Stimulated activated CD4-positive, alpha-beta T cell treated with anti-CD3 and anti-CD28 coated beads, TNF-alpha, amount 100 ng/mL, for 48 hours (primary cell): ENCODE measurements around the gene SLC12A9.
"Not testable (repeated sequence)": the region's sequence is repeated elsewhere in the genome, so short reads cannot be mapped to it uniquely, and the experiment has no call there.

Experiments
- DNase-seq, 3 donors: peaks; one replicate each; pipeline ENCODE4 v3.0.0-alpha.2; 2020; ENCODE audit warnings: low read depth in 3 of 3

Gene SLC12A9

DNA sequence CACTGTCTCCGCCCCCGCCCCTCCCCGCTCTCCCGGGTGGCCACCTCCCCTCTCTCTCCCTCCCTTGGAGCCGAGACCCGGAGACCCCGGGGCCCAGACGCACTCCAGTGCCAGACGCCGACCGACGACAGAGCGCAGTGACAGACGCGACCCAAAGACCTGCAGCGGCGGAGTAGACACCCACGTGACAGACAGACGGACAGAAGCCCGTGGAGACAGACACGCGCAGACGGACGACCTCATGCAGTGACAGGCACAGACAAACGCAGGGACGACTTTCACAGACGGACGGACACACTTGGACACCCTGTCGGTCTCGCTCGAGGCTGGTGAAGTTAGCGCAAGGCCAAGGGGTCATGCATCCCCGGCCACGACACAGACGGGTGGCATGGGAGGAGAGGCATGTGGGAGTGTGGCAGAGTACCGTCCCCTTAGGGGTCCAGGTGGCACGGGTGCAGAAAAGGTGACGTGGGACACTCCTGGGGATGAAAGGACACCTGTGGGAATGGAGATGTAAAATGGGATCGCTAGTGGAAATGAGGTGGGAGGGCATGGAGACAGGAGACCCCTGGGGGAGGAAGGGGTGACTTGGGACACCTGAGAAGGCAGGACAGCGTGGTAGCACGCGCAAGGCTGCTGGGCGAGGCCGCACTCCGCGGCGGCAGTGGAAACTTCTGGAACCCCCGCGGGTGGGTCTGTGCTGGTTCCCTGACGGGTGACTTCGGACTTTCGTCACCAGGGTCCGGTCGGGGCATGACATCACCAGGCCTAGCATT is 43.6 kb downstream of the SLC12A9 start:
- no peak for DNase-seq

DNA sequence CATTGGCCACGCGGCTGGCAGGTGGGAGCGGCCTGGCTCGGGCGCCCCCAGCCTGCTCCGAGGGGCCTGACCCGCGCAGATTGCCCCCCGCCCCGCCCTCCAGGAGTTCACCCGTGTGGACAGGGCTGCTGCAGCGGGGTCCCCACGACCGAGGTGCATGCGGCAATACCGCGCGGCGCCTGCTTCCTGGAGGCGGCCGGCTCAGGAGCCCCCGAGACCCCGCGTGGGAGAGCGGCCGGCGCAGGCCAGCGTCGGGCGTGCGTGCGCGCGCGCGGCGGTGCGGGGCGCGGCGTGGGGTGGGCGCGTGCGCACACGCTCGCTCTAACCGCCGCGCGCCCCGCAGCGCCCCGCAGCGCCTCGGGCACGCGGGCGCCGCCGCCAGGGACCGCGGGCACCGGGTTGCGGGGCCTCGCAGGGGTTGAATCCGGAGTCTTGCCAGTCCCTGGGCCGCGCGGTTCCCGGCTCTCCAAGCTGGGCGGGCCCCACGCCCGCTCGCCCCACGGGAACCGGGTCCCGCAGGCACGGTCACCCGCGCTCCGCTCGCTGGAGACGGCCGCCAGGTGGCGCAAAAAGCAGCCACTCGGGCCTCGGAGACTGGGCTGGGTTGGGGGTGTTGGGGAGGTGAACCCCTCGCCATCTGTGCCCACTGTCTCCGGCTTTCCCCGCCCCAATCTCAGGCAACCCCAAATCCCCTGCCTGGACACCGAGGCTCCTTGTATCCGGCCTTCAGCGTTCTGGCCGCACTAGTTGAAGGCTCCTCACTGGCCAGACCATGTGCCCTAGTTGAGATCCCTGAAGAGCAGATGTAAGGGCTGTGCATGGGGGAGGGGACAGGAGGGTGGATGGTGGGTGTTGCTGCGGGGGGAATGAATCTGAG is 44.5 kb downstream of the SLC12A9 start:
- DNase-seq = no peak

DNA sequence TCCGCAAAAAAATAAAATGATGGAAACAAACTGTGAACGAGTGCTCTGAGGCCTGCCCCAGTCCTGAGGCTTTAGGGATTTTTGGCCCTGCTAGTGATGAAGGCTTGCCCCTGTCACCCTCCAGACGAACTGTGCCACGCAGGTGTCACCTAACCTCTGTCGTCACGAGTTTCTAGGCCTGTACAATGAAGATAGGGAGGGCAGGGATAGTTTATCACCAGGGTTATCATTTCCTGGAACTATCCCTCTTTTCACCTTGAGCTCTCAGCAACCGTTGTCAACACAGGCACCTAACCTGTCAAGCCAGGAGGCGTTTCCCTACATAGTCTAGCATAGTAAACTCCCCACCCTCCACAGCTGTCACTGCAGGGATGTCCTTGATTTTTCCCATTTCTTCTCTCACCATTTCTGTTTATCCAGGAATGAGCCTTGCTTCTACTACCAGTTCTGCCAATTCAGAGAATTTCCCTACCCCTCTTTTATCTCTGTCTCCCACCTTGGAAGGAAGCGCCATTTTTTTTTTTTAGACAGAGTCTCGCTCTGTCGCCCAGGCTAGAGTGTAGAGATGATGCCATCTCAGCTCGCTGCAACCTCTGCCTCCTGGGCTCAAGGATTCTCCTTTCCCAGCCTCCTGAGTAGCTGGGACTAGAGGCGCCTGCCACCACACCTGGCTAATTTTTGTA is 45.4 kb downstream of the SLC12A9 start:
- DNase-seq = no peak

DNA sequence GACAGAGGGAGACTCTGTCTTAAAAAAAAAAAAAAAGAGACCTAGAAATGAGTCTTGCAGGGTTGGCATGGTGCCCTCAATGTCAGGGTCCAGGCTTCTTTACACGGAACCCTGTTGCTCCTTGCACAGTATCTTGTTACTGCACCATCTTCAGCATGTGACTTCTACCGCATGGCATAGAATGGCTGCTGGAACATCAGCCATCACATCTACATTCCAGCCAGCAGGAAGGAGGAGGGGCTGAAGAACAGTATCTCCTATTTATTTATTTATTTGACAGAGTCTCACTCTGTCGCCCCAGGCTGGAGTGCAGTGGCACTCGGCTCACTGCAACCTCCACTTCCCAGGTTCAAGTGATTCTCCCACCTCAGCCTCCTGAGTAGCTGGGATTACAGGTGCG is 46.9 kb downstream of the SLC12A9 start:
- DNase-seq = no peak

DNA sequence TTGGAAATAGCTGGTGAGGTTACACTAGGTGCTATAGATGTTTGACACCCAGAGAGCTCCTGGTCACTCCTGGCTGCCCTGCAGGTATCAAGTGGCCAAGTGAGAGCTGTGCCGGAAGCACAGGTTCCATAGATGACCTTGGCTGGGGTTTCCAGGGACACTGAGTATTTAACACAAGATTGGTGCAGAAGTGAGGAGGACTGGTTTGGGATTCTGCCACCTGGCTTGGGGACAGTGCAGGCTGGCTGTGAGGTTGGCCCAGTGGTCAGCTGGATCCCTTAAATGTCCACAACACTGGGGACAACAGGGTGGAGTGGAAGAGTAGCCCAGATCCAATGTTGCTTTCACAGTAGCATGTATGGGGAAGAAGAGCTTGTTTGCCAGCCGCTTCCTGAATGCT is 48.5 kb downstream of the SLC12A9 start:
- DNase-seq = no peak

DNA sequence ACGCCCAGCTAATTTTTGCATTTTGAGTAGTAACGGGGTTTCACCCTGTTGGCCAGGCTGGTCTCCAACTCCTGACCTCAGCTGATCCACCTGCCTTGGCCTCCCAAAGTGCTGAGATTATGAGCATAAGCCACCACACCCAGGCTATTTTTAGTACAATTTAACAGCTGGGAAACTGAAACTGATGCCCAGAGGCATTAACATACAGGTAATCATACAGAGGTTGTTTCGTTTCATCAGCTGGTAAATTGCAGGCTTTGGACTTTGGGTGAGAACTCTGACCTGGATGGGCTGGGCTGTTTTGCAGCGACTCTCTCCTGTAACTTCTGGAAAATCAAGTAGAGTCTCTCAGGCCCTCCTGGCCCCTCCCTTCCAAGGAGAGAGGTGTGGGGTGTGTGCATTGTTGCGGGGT is 49.4 kb downstream of the SLC12A9 start:
- DNase-seq = no peak

DNA sequence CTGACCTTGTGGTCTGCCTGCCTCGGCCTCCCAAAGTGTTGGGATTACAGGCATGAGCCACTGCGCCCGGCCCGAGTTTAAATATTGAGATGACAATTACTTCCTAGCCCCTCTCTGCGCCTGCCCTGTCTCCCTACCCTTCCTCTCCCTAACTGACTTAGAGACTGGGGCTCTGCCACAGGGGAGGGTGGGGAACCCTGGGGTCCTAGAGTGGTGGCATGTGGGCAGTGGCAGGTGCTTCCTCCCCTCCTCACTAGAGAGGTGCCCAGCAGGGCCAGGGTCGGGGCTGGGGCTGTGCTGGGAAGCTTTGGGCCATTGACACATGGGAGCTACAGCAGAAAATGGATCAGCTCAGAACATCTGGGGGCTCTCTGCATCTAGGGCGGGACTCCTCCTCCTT is 50.1 kb downstream of the SLC12A9 start:
- DNase-seq = no peak

DNA sequence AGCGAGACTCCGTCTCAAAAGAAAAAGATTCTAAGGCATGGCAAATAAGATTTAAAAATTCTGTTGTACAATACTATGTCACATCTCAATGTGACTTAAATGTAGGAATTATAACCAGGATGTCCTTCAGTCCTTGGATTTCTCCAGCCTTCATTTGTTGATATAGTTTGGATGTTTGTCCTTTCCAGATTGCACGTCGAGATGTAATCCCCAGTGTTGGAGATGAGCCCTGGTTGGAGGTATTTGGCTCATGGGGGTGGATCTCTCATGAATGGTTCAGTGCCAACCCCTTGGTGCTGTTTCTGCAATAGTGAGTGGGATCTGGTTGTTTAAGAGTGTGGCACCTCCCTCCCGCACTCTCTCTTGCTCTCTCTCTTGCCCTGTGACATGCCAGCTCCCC is 56.0 kb downstream of the SLC12A9 start:
- DNase-seq = no peak

DNA sequence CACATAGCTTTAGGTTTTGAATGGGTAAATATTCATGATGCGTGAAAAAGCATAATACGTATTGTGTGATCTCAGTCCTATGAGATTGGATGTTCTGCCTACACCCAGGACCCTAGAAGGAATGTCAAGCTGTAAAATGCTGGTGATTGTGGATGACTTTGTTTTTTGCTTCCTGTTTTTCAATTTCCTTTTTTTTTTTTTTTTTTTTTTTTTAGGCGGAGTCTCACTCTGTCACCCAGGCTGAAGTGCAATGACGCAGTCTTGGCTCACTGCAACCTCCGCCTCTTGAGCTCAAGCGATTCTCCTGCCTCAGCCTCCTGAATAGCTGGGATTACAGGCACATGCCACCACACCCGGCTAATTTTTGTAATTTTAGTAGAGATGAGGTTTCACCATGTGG is 57.9 kb downstream of the SLC12A9 start:
- DNase-seq = not testable (repeated sequence)

DNA sequence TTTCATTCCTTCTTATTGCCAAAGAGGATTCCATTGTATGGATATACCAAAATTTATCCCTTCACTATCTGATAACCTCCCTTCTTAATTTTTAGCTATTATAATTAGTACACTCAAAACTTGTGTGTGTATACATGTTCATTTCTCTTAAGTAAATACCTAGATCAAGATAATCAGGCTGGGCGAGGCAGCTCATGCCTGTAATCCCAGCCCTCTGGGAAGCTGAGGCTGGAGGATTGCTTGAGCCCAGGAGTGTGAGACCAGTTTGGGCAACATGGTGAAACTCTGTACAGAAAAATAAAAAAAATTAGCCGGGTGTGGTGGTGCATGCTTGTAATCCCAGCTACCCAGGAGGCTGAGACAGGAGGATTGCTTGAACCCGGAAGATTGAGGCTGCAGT is 59.0 kb downstream of the SLC12A9 start:
- no peak for DNase-seq

DNA sequence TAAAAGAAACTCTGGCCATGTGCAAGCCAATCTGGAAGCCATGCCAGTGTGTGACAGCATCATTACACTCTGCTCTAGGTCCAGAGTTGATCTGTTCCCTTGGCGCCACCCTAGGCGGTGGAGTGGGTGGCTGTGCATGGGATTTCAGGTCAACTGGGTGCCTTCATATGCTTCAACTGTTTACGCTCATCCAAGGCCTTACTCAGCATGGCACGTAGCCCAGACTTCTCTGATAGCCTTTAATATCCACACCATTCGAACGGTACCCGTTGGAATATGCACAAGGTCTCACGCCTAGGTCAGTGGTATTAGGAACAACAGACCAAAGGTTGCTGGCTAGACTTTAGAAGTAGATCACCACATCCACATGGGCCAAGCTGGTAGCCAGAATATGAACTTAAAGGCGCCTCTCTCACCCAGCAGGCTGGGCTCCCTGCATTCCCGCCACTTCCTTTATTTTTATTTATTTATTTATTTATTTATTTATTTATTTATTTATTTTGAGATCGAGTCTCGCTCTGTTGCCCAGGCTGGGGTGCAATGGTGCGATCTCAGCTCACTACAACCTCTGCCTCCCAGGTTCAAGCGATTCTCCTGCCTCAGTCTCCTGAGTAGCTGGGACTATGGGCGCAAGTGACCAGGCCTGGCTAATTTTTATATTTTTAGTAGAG is 61.8 kb downstream of the SLC12A9 start:
- no peak for DNase-seq

DNA sequence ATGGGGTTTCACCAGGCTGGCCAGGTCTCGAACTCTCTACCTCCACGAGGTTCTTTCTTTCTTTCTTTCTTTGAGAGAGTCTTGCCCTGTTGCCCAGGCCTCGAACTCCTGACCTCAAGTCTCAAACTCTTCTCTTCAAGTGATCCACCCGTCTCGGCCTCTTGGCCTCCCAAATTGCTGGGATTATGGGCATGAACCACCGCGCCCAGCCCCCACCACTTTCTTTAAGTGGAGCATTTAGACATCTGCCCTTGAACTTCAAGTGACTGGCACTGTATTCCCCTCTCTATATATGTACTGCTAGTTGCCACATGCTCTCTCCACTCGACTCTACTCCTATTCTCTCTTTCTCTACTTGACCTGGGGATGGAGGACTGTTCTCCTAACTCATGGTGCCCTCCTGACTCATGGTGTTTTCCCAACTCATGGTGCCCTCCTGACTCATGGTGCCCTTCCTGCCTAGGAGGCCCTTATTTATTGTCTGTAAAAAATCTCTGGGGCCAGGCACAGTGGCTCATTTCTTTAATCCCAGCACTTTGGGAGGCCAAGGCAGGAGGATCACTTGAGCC is 62.5 kb downstream of the SLC12A9 start:
- DNase-seq = no peak
